ENCODE results near the gene CSNK1A1L.

GRCh38 chr13:37059848-37060192 is 45.6 kb downstream of the CSNK1A1L start:
- TF ChIP-seq YY1 (IDR thresholded peaks at IDR 0.05; ENCODE audit: extremely low read depth, insufficient replicate concordance, low read depth, low read length) (no peak), MAX (IDR thresholded peaks at IDR 0.05) (no peak), ZNF274 (IDR thresholded peaks at IDR 0.05; ENCODE audit: low read depth, low read length) (no peak), CTCF (IDR thresholded peaks at IDR 0.05 in 2 of 3, conservative IDR thresholded peaks at IDR 0.05 in 1 of 3; ENCODE audit: borderline replicate concordance in 1 of 3, insufficient read depth in 1 of 3, low read depth in 2 of 3, low read length in 2 of 3) (no peak), POLR2A (IDR thresholded peaks at IDR 0.05; ENCODE audit: borderline replicate concordance, extremely low read depth, insufficient read depth, insufficient read length) (no peak), FOSL1 (IDR thresholded peaks at IDR 0.05; ENCODE audit: low read depth) (no peak), EZH2 (IDR thresholded peaks at IDR 0.05) (no peak)
